GM13977 (cell line): ENCODE data around the gene ZFP37.

Experiments
- DNase-seq: peaks from one replicate; pipeline ENCODE4 v3.0.0; 2012; ENCODE audit warnings: low spot score
- CTCF ChIP-seq: IDR thresholded peaks from 2 replicates; pipeline ENCODE4 v1.5.1; 2012; ENCODE audit warnings: mild to moderate bottlenecking, control low read depth; ENCODE audit not compliant: insufficient read depth; ENCODE audit errors: extremely low read depth, missing control alignments
- in situ Hi-C: fragments of 300-500 bp; cut with MboI; formaldehyde crosslinking; loops from one replicate; pipeline ENCODE4 v1.12.0; 2022; ENCODE audit warnings: low sequenced_read_pairs, low pct_unique_long_range_greater_than_20kb, mixed read lengths, inconsistent platforms; ENCODE audit not compliant: unreplicated experiment

The ZFP37 gene

GRCh38 chr9:112997236-112997941 is 59.1 kb downstream of the ZFP37 start:
- in situ Hi-C loops, result no loop called here

More at GRCh38 chr9:112997236-112997941, 59.1 kb downstream of the ZFP37 start:
- no peak for TF ChIP-seq CTCF
- no peak for DNase-seq
